GM10248 (cell line): ENCODE measurements around the gene INPP5D.
"Not testable (repeated sequence)": the region's sequence is repeated elsewhere in the genome, so short reads cannot be mapped to it uniquely, and the experiment has no call there.

Experiments
- CTCF ChIA-PET: fragments of 300-600 bp; sonication (Branson Sonifier 250); formaldehyde crosslinking; extraction: SDS; loops from one replicate; lab custom pipeline; 2021; ENCODE audit warnings: antibody characterized with exemption; lab: Yijun Ruan, JAX
- POLR2A ChIA-PET: fragments of 350-650 bp; sonication (Branson Sonifier 250); formaldehyde crosslinking; extraction: SDS; loops from one replicate; lab custom pipeline; 2020; ENCODE audit warnings: antibody characterized with exemption; lab: Yijun Ruan, JAX
- DNase-seq: peaks from one replicate; pipeline ENCODE4 v3.0.0; 2012; ENCODE audit errors: extremely low spot score
- CTCF ChIP-seq: IDR thresholded peaks from 2 replicates; pipeline ENCODE4 v1.5.1; 2012; ENCODE audit warnings: mild to moderate bottlenecking, low read depth; ENCODE audit errors: extremely low read depth, missing control alignments, control extremely low read depth

The INPP5D gene

GRCh38 chr2:233147829-233148167, 87.7 kb downstream of the INPP5D start:
- DNase-seq, result no peak
- POLR2A ChIA-PET, result no interaction called here
- CTCF ChIA-PET, result no interaction called here
- TF ChIP-seq CTCF, result no peak

GRCh38 chr2:233148354-233148753, 88.2 kb downstream of the INPP5D start:
- ChIA-PET POLR2A (no interaction called here), CTCF (no interaction called here)
- no peak for DNase-seq
- no peak for TF ChIP-seq CTCF

GRCh38 chr2:233152541-233152940, 92.4 kb downstream of the INPP5D start:
- ChIA-PET CTCF (interaction anchor here (1.1 to 3.8 kb wide), 2 partner anchors 10 to 26 kb away, joined by 3 to 10 read pairs; no protein-coding TSS in a partner anchor), POLR2A (no interaction called here)
- DNase-seq, result no peak
- no peak for TF ChIP-seq CTCF

- TF ChIP-seq CTCF, result no peak
- CTCF ChIA-PET, result interaction anchor here (1.1 to 3.8 kb wide), 2 partner anchors 9 to 25 kb away, joined by 3 to 10 read pairs; no protein-coding TSS in a partner anchor
- POLR2A ChIA-PET, result no interaction called here
Measured at GRCh38 chr2:233153146-233153798, 93.1 kb downstream of the INPP5D start.

GRCh38 chr2:233156001-233156400, 95.9 kb downstream of the INPP5D start:
- DNase-seq, result no peak
- no peak for TF ChIP-seq CTCF
- ChIA-PET CTCF (no interaction called here), POLR2A (no interaction called here)

More at GRCh38 chr2:233153146-233153798, 93.1 kb downstream of the INPP5D start:
- DNase-seq, result no peak

- CTCF ChIA-PET, DNase-seq, POLR2A ChIA-PET: not testable (repeated sequence)
Measured at GRCh38 chr2:233156461-233156860, 96.3 kb downstream of the INPP5D start.

GRCh38 chr2:233161730-233162129, 101.6 kb downstream of the INPP5D start:
- ChIA-PET CTCF (interaction anchor here (1.0 to 2.2 kb wide), 3 partner anchors 9 to 90 kb away, joined by 3 to 10 read pairs (median 3); partner anchors contain the start of gene ATG16L1), POLR2A (no interaction called here)
- no peak for DNase-seq
- TF ChIP-seq CTCF, result no peak
